Osteocyte (in vitro differentiated cells): Measurements from ENCODE around the gene SKIC2. TPM values are rescaled to one million over a fixed set of nuclear protein-coding genes. Genes with fewer than 3 reads are reported as not detected.

Experiments
- DNase-seq: peaks from one replicate; pipeline ENCODE4 v3.0.0; 2021; ENCODE audit warnings: mixed read lengths; ENCODE audit not compliant: unreplicated experiment; ENCODE audit errors: extremely low spot score
- H3K27ac Mint-ChIP-seq: one replicate; pipeline ENCODE4 v1.8.0; 2021; ENCODE audit warnings: mild to moderate bottlenecking, mixed read lengths; ENCODE audit not compliant: unreplicated experiment
- H3K27me3 Mint-ChIP-seq: one replicate; pipeline ENCODE4 v1.8.0; 2021; ENCODE audit warnings: mixed read lengths; ENCODE audit not compliant: unreplicated experiment
- H3K36me3 Mint-ChIP-seq: one replicate; pipeline ENCODE4 v1.8.0; 2021; ENCODE audit warnings: mixed read lengths; ENCODE audit not compliant: unreplicated experiment
- H3K4me1 Mint-ChIP-seq: one replicate; pipeline ENCODE4 v1.8.0; 2021; ENCODE audit warnings: mixed read lengths; ENCODE audit not compliant: unreplicated experiment
- H3K4me3 Mint-ChIP-seq: one replicate; pipeline ENCODE4 v1.8.0; 2021; ENCODE audit warnings: mild to moderate bottlenecking, moderate library complexity, mixed read lengths; ENCODE audit not compliant: unreplicated experiment
- H3K9me3 Mint-ChIP-seq: one replicate; pipeline ENCODE4 v1.8.0; 2021; ENCODE audit warnings: mixed read lengths; ENCODE audit not compliant: unreplicated experiment
- total RNA-seq: library from RNA; stranded (reverse); gene quantifications from 2 replicates; pipeline ENCODE4 v1.2.1, GENCODE V29; 2021
- TF ChIP-seq, protein P1 (sequence below): fragments of 200-600 bp; sonication (generic); IDR thresholded peaks from 2 replicates; pipeline ENCODE4 v1.5.0; 2021; ENCODE audit warnings: antibody characterized with exemption, mild to moderate bottlenecking, moderate library complexity

The SKIC2 gene
- total RNA-seq, 1 donor from 2014 or later = 84.3 TPM

DNA sequence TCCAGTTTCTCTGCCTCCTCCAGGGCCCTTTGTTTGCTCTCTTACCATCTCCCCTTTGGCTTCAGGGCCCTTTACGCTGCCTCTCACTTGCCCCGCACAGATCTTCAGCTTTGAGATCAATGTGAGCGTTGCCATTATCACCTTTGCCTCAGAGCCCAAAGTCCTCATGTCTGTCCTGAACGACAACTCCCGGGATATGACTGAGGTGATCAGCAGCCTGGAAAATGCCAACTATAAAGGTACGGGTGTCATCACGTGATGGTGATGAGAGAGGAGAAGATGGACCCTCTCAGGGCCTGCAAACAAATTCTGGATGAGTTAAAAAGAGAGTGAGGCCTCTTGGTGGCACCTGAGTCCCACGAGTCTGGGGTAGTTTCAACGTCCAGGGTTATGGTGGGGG, 23.2 kb upstream of the SKIC2 start:
- no peak for DNase-seq
- no peak overlapping the region for H3K27ac Mint-ChIP-seq
- TF ChIP-seq, protein P1, sequence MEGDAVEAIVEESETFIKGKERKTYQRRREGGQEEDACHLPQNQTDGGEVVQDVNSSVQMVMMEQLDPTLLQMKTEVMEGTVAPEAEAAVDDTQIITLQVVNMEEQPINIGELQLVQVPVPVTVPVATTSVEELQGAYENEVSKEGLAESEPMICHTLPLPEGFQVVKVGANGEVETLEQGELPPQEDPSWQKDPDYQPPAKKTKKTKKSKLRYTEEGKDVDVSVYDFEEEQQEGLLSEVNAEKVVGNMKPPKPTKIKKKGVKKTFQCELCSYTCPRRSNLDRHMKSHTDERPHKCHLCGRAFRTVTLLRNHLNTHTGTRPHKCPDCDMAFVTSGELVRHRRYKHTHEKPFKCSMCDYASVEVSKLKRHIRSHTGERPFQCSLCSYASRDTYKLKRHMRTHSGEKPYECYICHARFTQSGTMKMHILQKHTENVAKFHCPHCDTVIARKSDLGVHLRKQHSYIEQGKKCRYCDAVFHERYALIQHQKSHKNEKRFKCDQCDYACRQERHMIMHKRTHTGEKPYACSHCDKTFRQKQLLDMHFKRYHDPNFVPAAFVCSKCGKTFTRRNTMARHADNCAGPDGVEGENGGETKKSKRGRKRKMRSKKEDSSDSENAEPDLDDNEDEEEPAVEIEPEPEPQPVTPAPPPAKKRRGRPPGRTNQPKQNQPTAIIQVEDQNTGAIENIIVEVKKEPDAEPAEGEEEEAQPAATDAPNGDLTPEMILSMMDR = no peak
- H3K27me3 Mint-ChIP-seq = peaks cover 13% of the 10 kb centered on the region
- peaks cover 9% of the 10 kb centered on the region for H3K4me1 Mint-ChIP-seq
- H3K36me3 Mint-ChIP-seq = no peaks in the 10 kb centered on the region
- H3K9me3 Mint-ChIP-seq = no peaks in the 10 kb centered on the region
- H3K4me3 Mint-ChIP-seq = no peak overlapping the region

DNA sequence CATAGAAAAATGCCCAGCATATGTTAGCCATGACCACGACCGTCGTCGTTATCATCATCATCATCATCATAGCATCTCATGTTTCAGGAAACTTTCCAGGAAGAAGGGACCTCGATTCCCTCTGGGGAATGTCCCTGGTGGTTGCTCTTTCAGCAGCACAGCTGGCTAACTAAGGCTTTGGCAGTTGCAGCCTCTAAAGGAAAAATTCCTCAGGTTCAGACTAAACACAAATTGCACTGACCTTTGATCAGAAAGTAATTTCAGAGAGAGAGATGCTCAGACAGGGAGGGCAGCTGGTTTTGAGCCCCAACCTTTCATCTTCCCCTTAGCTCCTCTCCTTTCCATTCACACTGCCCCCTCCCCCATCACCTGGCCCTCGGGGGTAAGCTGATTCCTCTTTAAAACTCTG, 18.7 kb upstream of the SKIC2 start:
- no peaks in the 10 kb centered on the region for H3K9me3 Mint-ChIP-seq
- H3K4me3 Mint-ChIP-seq = no peak overlapping the region
- H3K27ac Mint-ChIP-seq = peak overlapping the region; percentile 52
- no peak for DNase-seq
- TF ChIP-seq, protein P1 = no peak
- H3K4me1 Mint-ChIP-seq = peaks cover 19% of the 10 kb centered on the region
- H3K36me3 Mint-ChIP-seq = no peaks in the 10 kb centered on the region
- peaks cover 5% of the 10 kb centered on the region for H3K27me3 Mint-ChIP-seq

DNA sequence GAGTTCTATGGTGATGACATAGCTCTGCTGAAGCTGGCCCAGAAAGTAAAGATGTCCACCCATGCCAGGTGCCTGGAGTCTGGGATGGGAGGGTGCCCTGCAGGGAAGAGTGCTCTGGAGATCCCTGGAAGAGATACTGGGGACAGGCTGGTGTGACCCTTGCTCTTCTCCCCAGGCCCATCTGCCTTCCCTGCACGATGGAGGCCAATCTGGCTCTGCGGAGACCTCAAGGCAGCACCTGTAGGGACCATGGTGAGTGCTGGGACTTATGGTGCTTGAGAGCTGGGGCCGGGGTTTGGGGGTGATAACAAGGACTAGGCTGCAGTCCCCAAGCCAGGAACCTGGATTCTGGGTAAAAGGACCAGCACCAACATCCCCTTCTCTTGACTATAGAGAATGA, 15.2 kb upstream of the SKIC2 start:
- Mint-ChIP-seq H3K4me3 (no peak overlapping the region), H3K4me1 (peaks cover 30% of the 10 kb centered on the region), H3K27me3 (peaks cover 5% of the 10 kb centered on the region), H3K36me3 (no peaks in the 10 kb centered on the region), H3K27ac (no peak overlapping the region), H3K9me3 (no peaks in the 10 kb centered on the region)
- DNase-seq = no peak
- TF ChIP-seq, protein P1 = no peak

DNA sequence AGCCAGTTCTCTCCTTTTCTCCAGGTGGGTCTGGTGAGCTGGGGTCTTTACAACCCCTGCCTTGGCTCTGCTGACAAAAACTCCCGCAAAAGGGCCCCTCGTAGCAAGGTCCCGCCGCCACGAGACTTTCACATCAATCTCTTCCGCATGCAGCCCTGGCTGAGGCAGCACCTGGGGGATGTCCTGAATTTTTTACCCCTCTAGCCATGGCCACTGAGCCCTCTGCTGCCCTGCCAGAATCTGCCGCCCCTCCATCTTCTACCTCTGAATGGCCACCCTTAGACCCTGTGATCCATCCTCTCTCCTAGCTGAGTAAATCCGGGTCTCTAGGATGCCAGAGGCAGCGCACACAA, 13.8 kb upstream of the SKIC2 start:
- peaks cover 28% of the 10 kb centered on the region for H3K4me1 Mint-ChIP-seq
- H3K9me3 Mint-ChIP-seq = no peaks in the 10 kb centered on the region
- H3K36me3 Mint-ChIP-seq = no peaks in the 10 kb centered on the region
- TF ChIP-seq, protein P1 = no peak
- no peak for DNase-seq
- peak overlapping the region; percentile 90 for H3K27ac Mint-ChIP-seq
- H3K27me3 Mint-ChIP-seq = peaks cover 5% of the 10 kb centered on the region
- no peak overlapping the region for H3K4me3 Mint-ChIP-seq

DNA sequence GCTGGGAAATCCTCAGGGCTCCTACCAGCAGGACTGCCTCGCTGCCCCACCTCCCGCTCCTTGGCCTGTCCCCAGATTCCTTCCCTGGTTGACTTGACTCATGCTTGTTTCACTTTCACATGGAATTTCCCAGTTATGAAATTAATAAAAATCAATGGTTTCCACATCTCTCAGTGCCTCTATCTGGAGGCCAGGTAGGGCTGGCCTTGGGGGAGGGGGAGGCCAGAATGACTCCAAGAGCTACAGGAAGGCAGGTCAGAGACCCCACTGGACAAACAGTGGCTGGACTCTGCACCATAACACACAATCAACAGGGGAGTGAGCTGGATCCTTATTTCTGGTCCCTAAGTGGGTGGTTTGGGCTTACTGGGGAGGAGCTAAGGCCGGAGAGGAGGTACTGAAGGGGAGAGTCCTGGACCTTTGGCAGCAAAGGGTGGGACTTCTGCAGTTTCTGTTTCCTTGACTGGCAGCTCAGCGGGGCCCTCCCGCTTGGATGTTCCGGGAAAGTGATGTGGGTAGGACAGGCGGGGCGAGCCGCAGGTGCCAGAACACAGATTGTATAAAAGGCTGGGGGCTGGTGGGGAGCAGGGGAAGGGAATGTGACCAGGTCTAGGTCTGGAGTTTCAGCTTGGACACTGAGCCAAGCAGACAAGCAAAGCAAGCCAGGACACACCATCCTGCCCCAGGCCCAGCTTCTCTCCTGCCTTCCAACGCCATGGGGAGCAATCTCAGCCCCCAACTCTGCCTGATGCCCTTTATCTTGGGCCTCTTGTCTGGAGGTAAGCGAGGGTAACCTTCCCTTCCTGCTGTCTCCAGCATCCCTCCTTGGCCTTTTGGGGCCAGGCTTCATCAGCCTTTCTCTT, 13.2 kb upstream of the SKIC2 start, which contains the start of gene CFB:
TSS of gene CFB (plus strand) at position 589 of the 863 bp plus-strand sequence. CDS start at position 716, 127 bp downstream.
- Mint-ChIP-seq H3K4me1 (peaks cover 22% of the 10 kb centered on the region), H3K9me3 (no peaks in the 10 kb centered on the region), H3K27me3 (peaks cover 5% of the 10 kb centered on the region), H3K27ac (peak within 1 kb of the TSS; percentile 90), H3K4me3 (peak within 1 kb of the TSS; percentile 27), H3K36me3 (peaks cover 2% of the 10 kb centered on the region)
- no peak for DNase-seq
- TF ChIP-seq, protein P1 = no peak
